H1 (cell line): ENCODE data around the gene CAMK2D. TPM values are rescaled to one million over a fixed set of nuclear protein-coding genes. Genes with fewer than 3 reads are reported as not detected.

Experiments used
- CTCF ChIA-PET: fragments of 300-600 bp; sonication (Branson Sonifier 250); formaldehyde crosslinking; loops from one replicate; lab custom pipeline; 2021; ENCODE audit not compliant: partially characterized antibody; lab: Charles Lee
- POLR2A ChIA-PET: fragments of 300-600 bp; sonication (Branson Sonifier 250); formaldehyde crosslinking; loops from one replicate; lab custom pipeline; 2021; ENCODE audit warnings: inconsistent platforms; ENCODE audit not compliant: partially characterized antibody; lab: Charles Lee
- DNase-seq, 2 experiments: peaks; one replicate each; pipeline versions ENCODE4 v3.0.0 to v3.0.0-alpha.2; 2010 to 2022; ENCODE audit warnings: low spot score in 2 of 2, low read depth in 1 of 2, mixed read lengths in 1 of 2
- FAIRE-seq: peaks from 2 replicates; lab custom pipeline; 2011; peaks lifted over from hg19 to GRCh38; lab: Jason Lieb, UNC
- H2AFZ ChIP-seq: 2 replicates; pipeline ENCODE4 v1.8.1; 2012; ENCODE audit warnings: low read length, inconsistent platforms
- H2AK5ac ChIP-seq: 2 replicates; pipeline ENCODE4 v1.6.1; 2013; ENCODE audit warnings: low read depth, low read length
- H2BK120ac ChIP-seq: replicated peaks from 2 replicates; pipeline ENCODE3; 2013; ENCODE audit warnings: low read depth, low read length, inconsistent platforms
- H2BK12ac ChIP-seq: 2 replicates; pipeline ENCODE4 v1.6.1; 2013; ENCODE audit warnings: low read depth, low read length
- H2BK15ac ChIP-seq: 2 replicates; pipeline ENCODE4 v1.6.1; 2013; ENCODE audit warnings: low read length
- H2BK20ac ChIP-seq: 2 replicates; pipeline ENCODE4 v1.6.1; 2013; ENCODE audit warnings: low read length
- H2BK5ac ChIP-seq: 2 replicates; pipeline ENCODE4 v1.6.1; 2013; ENCODE audit warnings: low read depth, low read length
- H3K14ac ChIP-seq: 2 replicates; pipeline ENCODE4 v1.6.1; 2013; ENCODE audit warnings: inconsistent platforms; ENCODE audit not compliant: insufficient read length
- H3K18ac ChIP-seq: 2 replicates; pipeline ENCODE4 v1.6.1; 2013; ENCODE audit warnings: low read length; ENCODE audit errors: extremely low read depth
- H3K23ac ChIP-seq: 2 replicates; pipeline ENCODE4 v1.6.1; 2013; ENCODE audit warnings: inconsistent platforms; ENCODE audit not compliant: insufficient read length
- H3K23me2 ChIP-seq: 2 replicates; pipeline ENCODE4 v1.6.1; 2013; ENCODE audit warnings: low read depth, low read length
- H3K27ac ChIP-seq: 2 replicates; pipeline ENCODE4 v1.6.1; 2011; ENCODE audit warnings: low read depth, low read length, inconsistent platforms
- H3K27me3 ChIP-seq, 4 experiments: replicated peaks in 1 of 4; 1 replicate in 1 of 4; 2 replicates in 3 of 4; pipeline versions ENCODE4 v1.6.1 to v1.8.1; 2011 to 2013; ENCODE audit warnings: low read length in 3 of 4, mild to moderate bottlenecking in 3 of 4, inconsistent platforms in 2 of 4, mixed read lengths in 2 of 4, moderate library complexity in 1 of 4; ENCODE audit not compliant: control insufficient read depth in 3 of 4, insufficient read depth in 3 of 4; ENCODE audit errors: extremely low read depth in 1 of 4
- H3K36me3 ChIP-seq, 4 experiments: 2 replicates each; pipeline versions ENCODE4 v1.6.1 to v1.8.1; 2011 to 2013; ENCODE audit warnings: mild to moderate bottlenecking in 4 of 4, low read length in 3 of 4, moderate library complexity in 2 of 4, control low read depth in 1 of 4, inconsistent platforms in 1 of 4; ENCODE audit not compliant: insufficient read depth in 4 of 4, control insufficient read depth in 2 of 4
- H3K4ac ChIP-seq: replicated peaks from 2 replicates; pipeline ENCODE3; 2013; ENCODE audit warnings: low read length, low read depth, mixed read lengths, inconsistent platforms; ENCODE audit not compliant: insufficient read length
- H3K4me1 ChIP-seq, 4 experiments: replicated peaks in 1 of 4; 1 replicate in 1 of 4; 2 replicates in 3 of 4; pipeline versions ENCODE4 v1.6.1 to v1.8.1; 2011 to 2013; ENCODE audit warnings: low read length in 3 of 4, inconsistent platforms in 2 of 4, mixed read lengths in 1 of 4; ENCODE audit not compliant: insufficient read depth in 4 of 4, control insufficient read depth in 3 of 4
- H3K4me2 ChIP-seq, 2 experiments: 2 replicates each; pipeline versions ENCODE4 v1.6.1 to v1.8.1; 2011 to 2013; ENCODE audit warnings: low read depth in 2 of 2, low read length in 2 of 2, control low read depth in 1 of 2, inconsistent platforms in 1 of 2, mild to moderate bottlenecking in 1 of 2; ENCODE audit not compliant: insufficient read depth in 1 of 2
- H3K4me3 ChIP-seq, 4 experiments: fragments of 200-600, 300-600 bp in 1 of 4; sonication (generic), shearing (Covaris generic), sonication (Bioruptor Twin) in 1 of 4; 2 replicates each; pipeline versions ENCODE4 v1.5.1 to v1.8.1; 2011 to 2016; ENCODE audit warnings: low read length in 4 of 4, low read depth in 3 of 4, control low read depth in 2 of 4, inconsistent platforms in 2 of 4, mild to moderate bottlenecking in 2 of 4, mixed read lengths in 1 of 4, moderate library complexity in 1 of 4; ENCODE audit not compliant: insufficient read depth in 2 of 4; ENCODE audit errors: extremely low read depth in 1 of 4
- H3K56ac ChIP-seq: replicated peaks from 2 replicates; pipeline ENCODE3; 2013; ENCODE audit warnings: low read depth, mild to moderate bottlenecking, mixed read lengths, low read length, inconsistent platforms; ENCODE audit not compliant: insufficient read length
- H3K79me1 ChIP-seq: 2 replicates; pipeline ENCODE4 v1.6.1; 2013; ENCODE audit warnings: low read depth, low read length, control low read depth
- H3K79me2 ChIP-seq, 2 experiments: 2 replicates each; pipeline versions ENCODE4 v1.6.1 to v1.8.1; 2012 to 2013; ENCODE audit warnings: low read length in 2 of 2, mild to moderate bottlenecking in 2 of 2, inconsistent platforms in 1 of 2; ENCODE audit not compliant: insufficient read depth in 2 of 2, control insufficient read depth in 1 of 2
- H3K9ac ChIP-seq, 4 experiments: replicated peaks in 1 of 4; 1 replicate in 1 of 4; 2 replicates in 3 of 4; pipeline versions ENCODE4 v1.6.1 to v1.8.1; 2011 to 2013; ENCODE audit warnings: low read depth in 3 of 4, low read length in 3 of 4, control low read depth in 2 of 4, mild to moderate bottlenecking in 2 of 4, moderate library complexity in 2 of 4, inconsistent platforms in 1 of 4; ENCODE audit errors: extremely low read depth in 1 of 4
- H3K9me3 ChIP-seq, 2 experiments: 2 replicates each; pipeline versions ENCODE4 v1.6.1 to v1.8.1; 2012 to 2013; ENCODE audit warnings: mild to moderate bottlenecking in 2 of 2, moderate library complexity in 2 of 2, control low read depth in 1 of 2, inconsistent platforms in 1 of 2, low read depth in 1 of 2, low read length in 1 of 2, mixed read lengths in 1 of 2; ENCODE audit not compliant: insufficient read depth in 2 of 2
- H4K20me1 ChIP-seq, 2 experiments: replicated peaks in 1 of 2; 2 replicates each; pipeline versions ENCODE3 to v1.8.1; 2011 to 2013; ENCODE audit warnings: inconsistent platforms in 2 of 2, low read length in 2 of 2, mild to moderate bottlenecking in 1 of 2; ENCODE audit not compliant: insufficient read depth in 2 of 2, control insufficient read depth in 1 of 2
- H4K5ac ChIP-seq: 2 replicates; pipeline ENCODE4 v1.6.1; 2013; ENCODE audit warnings: low read length, low read depth, mixed read lengths, inconsistent platforms; ENCODE audit not compliant: insufficient read length
- H4K8ac ChIP-seq: 2 replicates; pipeline ENCODE4 v1.8.0; 2013; ENCODE audit warnings: mild to moderate bottlenecking, moderate library complexity, low read length, inconsistent platforms; ENCODE audit not compliant: insufficient read depth; ENCODE audit errors: extremely low read depth
- H4K91ac ChIP-seq: replicated peaks from 2 replicates; pipeline ENCODE3; 2013; ENCODE audit warnings: low read length, mixed read lengths, inconsistent platforms; ENCODE audit not compliant: insufficient read length
- CTBP2 ChIP-seq: IDR thresholded peaks from 2 replicates; pipeline ENCODE4 v1.7.0; 2011; ENCODE audit warnings: borderline replicate concordance, mild to moderate bottlenecking, moderate library complexity, mixed read lengths, low read length; ENCODE audit not compliant: insufficient read depth, insufficient read length
- POU5F1 ChIP-seq: IDR thresholded peaks from 2 replicates; pipeline ENCODE4 v1.6.1; 2011; ENCODE audit warnings: low read depth, mild to moderate bottlenecking, low read length, moderate library complexity
- SAP30 ChIP-seq: fragments of 300-600 bp; sonication (generic); IDR thresholded peaks from 2 replicates; pipeline ENCODE4 v1.7.1; 2012; ENCODE audit warnings: low read length, moderate library complexity, mild to moderate bottlenecking, inconsistent platforms; ENCODE audit not compliant: insufficient read depth, insufficient replicate concordance
- SIRT6 ChIP-seq: IDR thresholded peaks from one replicate; pipeline ENCODE4 v1.7.1; 2012; ENCODE audit warnings: low read length, inconsistent platforms
- SRF ChIP-seq: IDR thresholded peaks from 2 replicates; pipeline ENCODE4 v1.6.1; 2011; ENCODE audit warnings: mild to moderate bottlenecking, low read depth, low read length, moderate library complexity
- TCF12 ChIP-seq: IDR thresholded peaks from 2 replicates; pipeline ENCODE4 v1.6.1; 2011; ENCODE audit warnings: low read depth, mild to moderate bottlenecking, low read length
- TEAD4 ChIP-seq: IDR thresholded peaks from 2 replicates; pipeline ENCODE4 v1.6.1; 2012; ENCODE audit warnings: low read depth, low read length, inconsistent platforms, mixed read lengths
- USF2 ChIP-seq: IDR thresholded peaks from 2 replicates; pipeline ENCODE4 v1.6.1; 2011; ENCODE audit warnings: low read length, improper control_type of control experiment
- YY1 ChIP-seq: IDR thresholded peaks from 2 replicates; pipeline ENCODE4 v1.6.1; 2011; ENCODE audit warnings: low read depth, mild to moderate bottlenecking, low read length
- WGBS, 2 experiments: shearing (Covaris generic) in 1 of 2; methylation state at CpG; one replicate each; pipeline versions ENCODE4 v1.1.6 to v1.1.7; 2013 to 2015; ENCODE audit warnings: low lambda C conversion rate in 2 of 2, mixed read lengths in 2 of 2, inconsistent platforms in 1 of 2, low coverage in 1 of 2, missing lambda C conversion rate in 1 of 2; ENCODE audit not compliant: insufficient replicate concordance in 2 of 2, insufficient coverage in 1 of 2, insufficient read length in 1 of 2; ENCODE audit errors: extremely low coverage in 1 of 2, missing lambda C conversion rate in 1 of 2; 5-methylcytosine and 5-hydroxymethylcytosine counted together
- polyA plus RNA-seq, 7 experiments: library from polyadenylated mRNA; depleted of rRNA in 3 of 7; stranded (reverse) in 5 of 7; unstranded in 2 of 7; fragments of >200 nt in 5 of 7; fragments of 200-250 nt in 2 of 7; gene quantifications; 1 replicate in 5 of 7; 2 replicates in 1 of 7; 4 replicates in 1 of 7; pipeline versions ENCODE4 v1.2.1 to v1.2.3, GENCODE V29; 2011 to 2013; ENCODE audit warnings: missing spikeins in 2 of 7, mixed read lengths in 2 of 7
- total RNA-seq: library from RNA; stranded (reverse); fragmentation: NEBNext Ultra II Directional; extraction: Animal tissue kit (Norgen Biotek cat#: 25700); gene quantifications from 2 replicates; pipeline ENCODE4 v1.2.1, GENCODE V29; 2021

CAMK2D gene
- total and polyA plus RNA-seq, 2 of the 8 experiments (the other 6 are each of a cell fraction or from before 2014, with no cell fraction given), result 3.2 to 7.0 TPM

GRCh38 chr4:113607998-113608397 is 153.5 kb downstream of the CAMK2D start:
- Histone ChIP-seq H3K23me2 (no peaks in the 10 kb centered on the region), H2BK120ac (no peak overlapping the region), H3K4me3 (no peak overlapping the region), H2BK12ac (no peak overlapping the region), H3K79me1 (no peaks in the 10 kb centered on the region), H3K14ac (no peak overlapping the region), H2AK5ac (no peak overlapping the region), H3K27ac (no peak overlapping the region), H3K4me1 (no peaks in the 10 kb centered on the region), H3K4me2 (no peak overlapping the region), H3K36me3 (no peaks in the 10 kb centered on the region), H2BK20ac (no peak overlapping the region), H4K91ac (no peak overlapping the region)
- no peak for FAIRE-seq
- TF ChIP-seq CTBP2 (no peak), POU5F1 (no peak), SAP30 (no peak), SIRT6 (no peak), TCF12 (no peak), USF2 (no peak), YY1 (no peak), SRF (no peak), TEAD4 (no peak)
- TF ChIP-seq, all 59 proteins: peak for 0
- H4K20me1 ChIP-seq, result no peaks in the 10 kb centered on the region
- no peak for DNase-seq
- H2BK5ac ChIP-seq, result no peak overlapping the region
- no peaks in the 10 kb centered on the region for H3K9me3 ChIP-seq
- no peaks in the 10 kb centered on the region for H3K79me2 ChIP-seq
- no peak overlapping the region for H3K56ac ChIP-seq
- H2BK15ac ChIP-seq, result no peak overlapping the region
- no peak overlapping the region for H3K4ac ChIP-seq
- ChIA-PET POLR2A (no interaction called here), CTCF (no interaction called here)
- no peaks in the 10 kb centered on the region for H3K27me3 ChIP-seq
- H4K8ac ChIP-seq, result no peak overlapping the region
- H4K5ac ChIP-seq, result no peak overlapping the region
- no peak overlapping the region for H3K18ac ChIP-seq
- 76% methylated on average over 1 of the region's 1 CpG; no CpG with 5 or more reads in 1 of the 2 experiments for WGBS, 2 experiments
- H2AFZ ChIP-seq, result no peak overlapping the region
- no peak overlapping the region for H3K23ac ChIP-seq
- no peak overlapping the region for H3K9ac ChIP-seq
